Measurements from ENCODE around the gene PDE8B. TPM values are rescaled to one million over a fixed set of nuclear protein-coding genes. Genes with fewer than 3 reads are reported as not detected.

The PDE8B gene
- total RNA-seq, 1 donor from 2014 or later = 0.18 TPM

GRCh38 chr5:77358255-77359205, 148.1 kb downstream of the PDE8B start:
- Histone ChIP-seq H4K20me1 (ENCODE audit: insufficient read depth, low read length) (no peaks in the 10 kb centered on the region), H3K27ac (ENCODE audit: low read depth, low read length) (no peak overlapping the region), H3K9ac (ENCODE audit: low read length) (no peak overlapping the region), H3K79me2 (ENCODE audit: insufficient read depth, low read length) (no peaks in the 10 kb centered on the region), H3K4me1 (ENCODE audit: insufficient read depth, low read length) (no peaks in the 10 kb centered on the region), H3K9me3 (ENCODE audit: insufficient read depth, low read depth, low read length) (no peaks in the 10 kb centered on the region), H3K36me3 (ENCODE audit: insufficient read depth, low read length) (no peaks in the 10 kb centered on the region), H3K4me2 (ENCODE audit: low read length) (no peak overlapping the region), H3K27me3 (ENCODE audit: insufficient read depth, low read length) (no peaks in the 10 kb centered on the region), H3K4me3 (ENCODE audit: insufficient read depth, low read depth, low read length) (no peak overlapping the region), H2AFZ (ENCODE audit: low read depth, low read length) (no peak overlapping the region)
- DNase-seq (ENCODE audit: low read depth) (peak; percentile 42), FAIRE-seq (no peak)
- no peak overlapping the region for H3K27ac Mint-ChIP-seq (ENCODE audit: unreplicated experiment)
- no peak for TF ChIP-seq CTCF (IDR thresholded peaks at IDR 0.05; ENCODE audit: insufficient read depth, low read depth, low read length)
- TF ChIP-seq EZH2 (IDR thresholded peaks at IDR 0.05; ENCODE audit: insufficient read depth, low read length) = no peak
- H3K27me3 Mint-ChIP-seq (ENCODE audit: low read depth, unreplicated experiment) = peaks cover 7% of the 10 kb centered on the region
- peaks cover 6% of the 10 kb centered on the region for H3K4me1 Mint-ChIP-seq (ENCODE audit: low read depth, unreplicated experiment)
- H3K4me3 Mint-ChIP-seq (ENCODE audit: unreplicated experiment) = no peak overlapping the region
- H3K36me3 Mint-ChIP-seq (ENCODE audit: low read depth, unreplicated experiment) = no peaks in the 10 kb centered on the region
- H3K9me3 Mint-ChIP-seq (ENCODE audit: unreplicated experiment) = peaks cover 3% of the 10 kb centered on the region

- no peak overlapping the region for H2AFZ ChIP-seq (ENCODE audit: low read depth, low read length)
Measured at GRCh38 chr5:77359231-77359630, 148.8 kb downstream of the PDE8B start.

More at GRCh38 chr5:77359231-77359630, 148.8 kb downstream of the PDE8B start:
- no peak for DNase-seq (ENCODE audit: low read depth)
- Histone ChIP-seq H3K4me3 (ENCODE audit: insufficient read depth, low read depth, low read length) (no peak overlapping the region), H3K27ac (ENCODE audit: low read depth, low read length) (no peak overlapping the region), H3K79me2 (ENCODE audit: insufficient read depth, low read length) (no peaks in the 10 kb centered on the region), H3K36me3 (ENCODE audit: insufficient read depth, low read length) (no peaks in the 10 kb centered on the region), H3K9me3 (ENCODE audit: insufficient read depth, low read depth, low read length) (no peaks in the 10 kb centered on the region), H3K4me2 (ENCODE audit: low read length) (no peak overlapping the region), H3K4me1 (ENCODE audit: insufficient read depth, low read length) (no peaks in the 10 kb centered on the region), H4K20me1 (ENCODE audit: insufficient read depth, low read length) (no peaks in the 10 kb centered on the region), H3K9ac (ENCODE audit: low read length) (no peak overlapping the region), H3K27me3 (ENCODE audit: insufficient read depth, low read length) (no peaks in the 10 kb centered on the region)
- peaks cover 3% of the 10 kb centered on the region for H3K9me3 Mint-ChIP-seq (ENCODE audit: unreplicated experiment)
- no peak for TF ChIP-seq EZH2 (IDR thresholded peaks at IDR 0.05; ENCODE audit: insufficient read depth, low read length)
- TF ChIP-seq CTCF (IDR thresholded peaks at IDR 0.05; ENCODE audit: insufficient read depth, low read depth, low read length) = no peak
- H3K4me3 Mint-ChIP-seq (ENCODE audit: unreplicated experiment) = no peak overlapping the region
- peaks cover 6% of the 10 kb centered on the region for H3K4me1 Mint-ChIP-seq (ENCODE audit: low read depth, unreplicated experiment)
- no peaks in the 10 kb centered on the region for H3K36me3 Mint-ChIP-seq (ENCODE audit: low read depth, unreplicated experiment)
- H3K27ac Mint-ChIP-seq (ENCODE audit: unreplicated experiment) = no peak overlapping the region
- H3K27me3 Mint-ChIP-seq (ENCODE audit: low read depth, unreplicated experiment) = peaks cover 4% of the 10 kb centered on the region
- FAIRE-seq = no peak
